Measurements from ENCODE around the gene PDE2A. TPM values are rescaled to one million over a fixed set of nuclear protein-coding genes. Genes with fewer than 3 reads are reported as not detected.
"Not testable (repeated sequence)": the region's sequence is repeated elsewhere in the genome, so short reads cannot be mapped to it uniquely, and the experiment has no call there.

PDE2A gene
- total RNA-seq, 1 donor from 2014 or later: 65.9 TPM

DNA sequence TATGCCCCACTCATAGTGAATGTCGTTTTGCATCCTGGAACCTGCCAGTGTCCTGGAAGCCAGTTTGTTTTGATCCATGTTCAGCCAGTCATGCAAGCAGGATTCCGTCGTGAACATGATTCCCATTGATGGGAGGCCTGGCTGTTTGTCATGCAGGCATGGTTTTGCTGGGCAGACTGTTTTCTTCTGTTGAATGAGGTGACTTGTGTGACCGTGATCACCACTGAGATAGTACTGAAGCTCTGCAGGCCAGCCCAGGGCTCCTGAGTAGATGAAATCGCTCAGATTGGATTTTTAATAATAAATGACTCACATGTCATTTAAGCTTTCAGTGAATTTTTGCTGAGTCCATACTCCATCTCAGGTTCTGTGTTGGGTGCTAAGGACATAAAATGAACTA lies 117.8 kb downstream of the PDE2A start:
- H3K27ac Mint-ChIP-seq (ENCODE audit: unreplicated experiment): no peak overlapping the region
- H3K9me3 Mint-ChIP-seq (ENCODE audit: unreplicated experiment): no peaks in the 10 kb centered on the region
- no peaks in the 10 kb centered on the region for H3K36me3 Mint-ChIP-seq (ENCODE audit: low read depth, unreplicated experiment)
- H3K4me1 Mint-ChIP-seq (ENCODE audit: unreplicated experiment): no peaks in the 10 kb centered on the region
- H3K4me3 Mint-ChIP-seq (ENCODE audit: unreplicated experiment): no peak overlapping the region
- no peak for DNase-seq (ENCODE audit: low spot score)
- H3K27me3 Mint-ChIP-seq (ENCODE audit: unreplicated experiment): peaks cover 1% of the 10 kb centered on the region
- TF ChIP-seq, protein P1, sequence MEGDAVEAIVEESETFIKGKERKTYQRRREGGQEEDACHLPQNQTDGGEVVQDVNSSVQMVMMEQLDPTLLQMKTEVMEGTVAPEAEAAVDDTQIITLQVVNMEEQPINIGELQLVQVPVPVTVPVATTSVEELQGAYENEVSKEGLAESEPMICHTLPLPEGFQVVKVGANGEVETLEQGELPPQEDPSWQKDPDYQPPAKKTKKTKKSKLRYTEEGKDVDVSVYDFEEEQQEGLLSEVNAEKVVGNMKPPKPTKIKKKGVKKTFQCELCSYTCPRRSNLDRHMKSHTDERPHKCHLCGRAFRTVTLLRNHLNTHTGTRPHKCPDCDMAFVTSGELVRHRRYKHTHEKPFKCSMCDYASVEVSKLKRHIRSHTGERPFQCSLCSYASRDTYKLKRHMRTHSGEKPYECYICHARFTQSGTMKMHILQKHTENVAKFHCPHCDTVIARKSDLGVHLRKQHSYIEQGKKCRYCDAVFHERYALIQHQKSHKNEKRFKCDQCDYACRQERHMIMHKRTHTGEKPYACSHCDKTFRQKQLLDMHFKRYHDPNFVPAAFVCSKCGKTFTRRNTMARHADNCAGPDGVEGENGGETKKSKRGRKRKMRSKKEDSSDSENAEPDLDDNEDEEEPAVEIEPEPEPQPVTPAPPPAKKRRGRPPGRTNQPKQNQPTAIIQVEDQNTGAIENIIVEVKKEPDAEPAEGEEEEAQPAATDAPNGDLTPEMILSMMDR (IDR thresholded peaks at IDR 0.05; ENCODE audit: unreplicated experiment): no peak

DNA sequence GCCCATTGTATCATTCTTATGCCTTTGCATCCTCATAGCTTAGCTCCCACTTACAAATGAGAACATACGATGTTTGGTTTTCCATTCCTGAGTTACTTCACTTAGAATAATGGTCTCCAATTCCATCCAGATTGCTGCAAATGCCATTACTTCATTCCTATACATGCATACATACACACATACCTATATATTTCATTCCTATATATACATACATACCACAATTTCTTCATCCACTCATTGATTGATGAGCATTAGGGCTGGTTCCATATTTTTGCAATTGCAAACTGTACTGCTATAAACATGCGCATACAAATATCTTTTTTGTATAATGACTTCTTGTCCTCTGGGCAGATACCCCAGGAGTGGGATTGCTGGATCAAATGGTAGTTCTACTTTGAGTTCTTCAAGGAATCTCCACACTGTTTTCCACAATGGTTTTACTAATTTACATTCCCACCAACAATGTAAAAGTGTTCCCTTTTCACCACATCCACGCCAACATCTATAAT lies 119.2 kb downstream of the PDE2A start:
- not testable (repeated sequence) for H3K9me3 Mint-ChIP-seq (ENCODE audit: unreplicated experiment); H3K36me3 Mint-ChIP-seq (ENCODE audit: low read depth, unreplicated experiment); H3K4me1 Mint-ChIP-seq (ENCODE audit: unreplicated experiment); H3K27me3 Mint-ChIP-seq (ENCODE audit: unreplicated experiment); H3K4me3 Mint-ChIP-seq (ENCODE audit: unreplicated experiment); H3K27ac Mint-ChIP-seq (ENCODE audit: unreplicated experiment); DNase-seq (ENCODE audit: low spot score)

DNA sequence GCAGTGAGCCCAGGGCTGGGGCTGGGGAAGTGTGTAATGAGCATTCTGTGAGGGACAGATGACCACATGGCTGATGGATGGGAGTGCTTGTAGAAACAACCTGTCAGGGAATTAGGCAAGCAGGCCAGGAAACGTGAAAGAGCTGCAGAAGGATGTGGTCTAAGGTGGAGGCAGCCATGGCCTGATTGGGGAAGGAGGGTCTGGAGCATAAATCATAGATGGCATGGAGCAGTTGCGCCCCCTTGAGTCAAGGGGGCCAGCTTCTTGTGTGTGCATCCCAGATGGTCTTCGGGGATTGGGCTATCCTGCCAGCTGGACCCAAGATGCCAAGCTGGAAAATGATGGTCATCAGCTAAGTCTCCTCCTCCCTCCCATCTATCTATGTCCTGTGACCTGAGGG lies 120.5 kb downstream of the PDE2A start:
- TF ChIP-seq, protein P1 (IDR thresholded peaks at IDR 0.05; ENCODE audit: unreplicated experiment): no peak
- Mint-ChIP-seq H3K9me3 (ENCODE audit: unreplicated experiment) (no peaks in the 10 kb centered on the region), H3K4me3 (ENCODE audit: unreplicated experiment) (no peak overlapping the region), H3K36me3 (ENCODE audit: low read depth, unreplicated experiment) (no peaks in the 10 kb centered on the region), H3K4me1 (ENCODE audit: unreplicated experiment) (no peaks in the 10 kb centered on the region), H3K27ac (ENCODE audit: unreplicated experiment) (no peak overlapping the region), H3K27me3 (ENCODE audit: unreplicated experiment) (peaks cover 1% of the 10 kb centered on the region)
- no peak for DNase-seq (ENCODE audit: low spot score)

DNA sequence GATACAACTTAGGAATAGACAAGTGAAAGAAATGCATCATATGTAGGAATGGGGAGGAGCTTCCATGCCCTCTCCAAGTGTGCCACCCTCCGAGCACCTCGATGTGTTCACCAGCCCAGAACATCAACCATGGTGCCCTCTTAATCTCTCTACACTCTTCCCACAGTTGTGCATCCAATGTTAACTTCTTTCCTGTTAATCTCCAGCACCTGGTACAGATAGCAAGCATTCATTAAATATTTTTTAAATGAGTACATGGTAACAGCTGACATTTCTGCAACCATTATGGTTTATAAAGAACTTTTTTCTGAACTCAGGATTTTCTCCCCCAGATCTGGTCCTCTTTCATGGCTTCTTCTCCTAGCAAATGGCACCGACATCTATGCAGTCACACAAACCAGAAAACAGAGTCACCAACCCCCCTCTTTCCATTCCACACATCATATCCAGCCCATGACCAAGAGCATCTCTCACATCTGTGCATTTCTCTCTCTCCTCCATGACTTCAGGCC lies 121.8 kb downstream of the PDE2A start:
- no peaks in the 10 kb centered on the region for H3K36me3 Mint-ChIP-seq (ENCODE audit: low read depth, unreplicated experiment)
- no peak overlapping the region for H3K4me3 Mint-ChIP-seq (ENCODE audit: unreplicated experiment)
- no peaks in the 10 kb centered on the region for H3K4me1 Mint-ChIP-seq (ENCODE audit: unreplicated experiment)
- peaks cover 1% of the 10 kb centered on the region for H3K27me3 Mint-ChIP-seq (ENCODE audit: unreplicated experiment)
- no peaks in the 10 kb centered on the region for H3K9me3 Mint-ChIP-seq (ENCODE audit: unreplicated experiment)
- TF ChIP-seq, protein P1 (IDR thresholded peaks at IDR 0.05; ENCODE audit: unreplicated experiment): no peak
- no peak for DNase-seq (ENCODE audit: low spot score)
- no peak overlapping the region for H3K27ac Mint-ChIP-seq (ENCODE audit: unreplicated experiment)

DNA sequence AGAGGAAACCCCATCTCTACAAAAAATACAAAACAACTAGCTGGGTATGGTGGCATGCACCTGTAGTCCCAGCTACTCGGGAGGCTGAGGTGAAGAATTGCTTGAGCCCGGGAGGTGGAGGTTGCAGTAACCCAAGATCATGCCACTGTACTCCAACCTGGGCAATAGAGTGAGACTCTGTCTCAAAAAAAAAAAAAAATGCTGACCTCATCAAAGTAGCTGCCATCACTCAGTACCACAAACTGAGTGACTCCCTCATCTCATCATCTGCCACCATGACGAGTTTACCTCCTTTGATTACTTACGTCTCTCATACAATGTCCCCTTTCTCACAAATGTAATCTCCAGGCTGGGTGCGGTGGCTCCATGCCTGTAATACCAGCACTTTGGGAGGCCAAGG lies 122.7 kb downstream of the PDE2A start:
- peaks cover 1% of the 10 kb centered on the region for H3K27me3 Mint-ChIP-seq (ENCODE audit: unreplicated experiment)
- H3K36me3 Mint-ChIP-seq (ENCODE audit: low read depth, unreplicated experiment): no peaks in the 10 kb centered on the region
- no peaks in the 10 kb centered on the region for H3K9me3 Mint-ChIP-seq (ENCODE audit: unreplicated experiment)
- DNase-seq (ENCODE audit: low spot score): no peak
- H3K4me1 Mint-ChIP-seq (ENCODE audit: unreplicated experiment): no peaks in the 10 kb centered on the region
- H3K27ac Mint-ChIP-seq (ENCODE audit: unreplicated experiment): no peak overlapping the region
- TF ChIP-seq, protein P1 (IDR thresholded peaks at IDR 0.05; ENCODE audit: unreplicated experiment): no peak
- H3K4me3 Mint-ChIP-seq (ENCODE audit: unreplicated experiment): no peak overlapping the region
